ENCODE results near the gene GRIN3B. TPM values are rescaled to one million over a fixed set of nuclear protein-coding genes. Genes with fewer than 3 reads are reported as not detected.

GRIN3B gene
- polyA plus RNA-seq, 2 of the 4 experiments (the other 2 are of a cell fraction), result 0.67 to 1.5 TPM

- no peaks in the 10 kb centered on the region for H3K9me3 ChIP-seq
- no peak overlapping the region for H3K4me2 ChIP-seq
- CTCF ChIA-PET, result interaction anchor here (1.1 kb wide), 1 partner anchor 66 kb away, joined by 4 read pairs; no protein-coding TSS in a partner anchor
- WGBS (ENCODE audit: missing lambda C conversion rate), result 97% methylated on average over 9 of the region's 15 CpGs
- no peak overlapping the region for H3K4me3 ChIP-seq
- TF ChIP-seq RARB (CRISPR knock-in tag; IDR thresholded peaks at IDR 0.05) (no peak), BHLHE40 (IDR thresholded peaks at IDR 0.05; ENCODE audit: low read depth, low read length) (no peak), MAZ (IDR thresholded peaks at IDR 0.05; ENCODE audit: borderline replicate concordance, low read depth, low read length) (no peak), ZNF302 (CRISPR knock-in tag; IDR thresholded peaks at IDR 0.05) (no peak), NR3C1 (IDR thresholded peaks at IDR 0.05) (no peak)
- no peak for DNase-seq (ENCODE audit: low read depth in 1 of 2, low spot score in 1 of 2)
- H3K27ac ChIP-seq, result no peak overlapping the region
- ATAC-seq, result no peak
- POLR2A ChIA-PET, result no interaction called here
- FAIRE-seq, result no peak
- peaks cover 10% of the 10 kb centered on the region; the same call in 2 of the 3 replicates for H3K4me1 ChIP-seq
Observed at GRCh38 chr19:988510-988909, 11.7 kb upstream of the GRIN3B start.

- Histone ChIP-seq H3K27ac (no peak overlapping the region), H3K4me3 (no peak overlapping the region), H3K4me2 (no peak overlapping the region), H3K4me1 (0 out of 3 replicates have a peak, but pooled peaks cover 6% of the 10 kb centered on the region), H3K9me3 (no peaks in the 10 kb centered on the region)
- TF ChIP-seq CHD4 (IDR thresholded peaks at IDR 0.05; ENCODE audit: borderline replicate concordance) (no peak), BHLHE40 (IDR thresholded peaks at IDR 0.05; ENCODE audit: low read depth, low read length) (no peak), SMC3 (IDR thresholded peaks at IDR 0.05) (no peak), JUNB (IDR thresholded peaks at IDR 0.05) (no peak), FOSL2 (IDR thresholded peaks at IDR 0.05) (no peak), FOSL2 (CRISPR knock-in tag; IDR thresholded peaks at IDR 0.05) (no peak), ESRRA (IDR thresholded peaks at IDR 0.05; ENCODE audit: borderline replicate concordance, low read length) (no peak), JUN (IDR thresholded peaks at IDR 0.05) (no peak), POLR2AphosphoS2 (conservative IDR thresholded peaks at IDR 0.05; ENCODE audit: low read length) (no peak), HOXA7 (CRISPR knock-in tag; IDR thresholded peaks at IDR 0.05) (no peak), CTCF (IDR thresholded peaks at IDR 0.05) (no peak)
- DNase-seq (ENCODE audit: low read depth in 1 of 2, low spot score in 1 of 2) (no peak), ATAC-seq (peak in 1 of 2 experiments; percentile 32; a peak in 2 of 6 replicates), FAIRE-seq (no peak)
- WGBS (ENCODE audit: missing lambda C conversion rate), result 90% methylated on average over 9 of the region's 25 CpGs
- POLR2A ChIA-PET, result no interaction called here
- CTCF ChIA-PET, result no interaction called here
Observed at GRCh38 chr19:989381-990081, 10.7 kb upstream of the GRIN3B start.

GRCh38 chr19:990119-990571 is 10.1 kb upstream of the GRIN3B start:
- ChIA-PET CTCF (interaction anchor here (1.4 kb wide), 2 partner anchors 8 to 68 kb away, joined by 3 to 5 read pairs; no protein-coding TSS in a partner anchor), POLR2A (no interaction called here)
- Histone ChIP-seq H3K4me3 (no peak overlapping the region), H3K27ac (no peak overlapping the region), H3K4me1 (0 out of 3 replicates have a peak, but pooled peaks cover 3% of the 10 kb centered on the region), H3K4me2 (no peak overlapping the region), H3K9me3 (no peaks in the 10 kb centered on the region)
- no peak for FAIRE-seq
- 68% methylated on average over 3 of the region's 27 CpGs for WGBS (ENCODE audit: missing lambda C conversion rate)
- DNase-seq (ENCODE audit: low read depth in 1 of 2, low spot score in 1 of 2), result no peak
- TF ChIP-seq ZSCAN20 (CRISPR knock-in tag; IDR thresholded peaks at IDR 0.05), result no peak
- no peak for TF ChIP-seq POLR2AphosphoS2 (conservative IDR thresholded peaks at IDR 0.05; ENCODE audit: low read length)
- no peak for ATAC-seq

GRCh38 chr19:990746-991145 is 9.5 kb upstream of the GRIN3B start:
- CTCF ChIA-PET, result interaction anchor here (1.4 kb wide), 2 partner anchors 9 to 68 kb away, joined by 3 to 5 read pairs; no protein-coding TSS in a partner anchor
- H3K9me3 ChIP-seq, result no peaks in the 10 kb centered on the region
- ATAC-seq (no peak), FAIRE-seq (no peak), DNase-seq (ENCODE audit: low read depth in 1 of 2, low spot score in 1 of 2) (no peak)
- H3K27ac ChIP-seq, result no peak overlapping the region
- POLR2A ChIA-PET, result no interaction called here
- H3K4me2 ChIP-seq, result no peak overlapping the region
- TF ChIP-seq RCOR1 (IDR thresholded peaks at IDR 0.05; ENCODE audit: low read depth, low read length) (no peak), CBX2 (IDR thresholded peaks at IDR 0.05; ENCODE audit: borderline replicate concordance, low read depth) (no peak), JUN (IDR thresholded peaks at IDR 0.05) (no peak), EHF (CRISPR knock-in tag; IDR thresholded peaks at IDR 0.05) (no peak), SMC3 (IDR thresholded peaks at IDR 0.05) (no peak), PBX3 (IDR thresholded peaks at IDR 0.05) (no peak), EP300 (IDR thresholded peaks at IDR 0.05) (no peak), ZFP36 (IDR thresholded peaks at IDR 0.05; ENCODE audit: borderline replicate concordance, partially characterized antibody) (no peak), MYC (IDR thresholded peaks at IDR 0.05; ENCODE audit: borderline replicate concordance, low read length) (no peak), MAX (IDR thresholded peaks at IDR 0.05) (no peak), KDM1A (IDR thresholded peaks at IDR 0.05; ENCODE audit: low read depth) (no peak)
- 92% methylated on average over 2 of the region's 23 CpGs for WGBS (ENCODE audit: missing lambda C conversion rate)
- H3K4me1 ChIP-seq, result peaks cover under 1% of the 10 kb centered on the region; the same call in 2 of the 3 replicates
- no peak overlapping the region for H3K4me3 ChIP-seq

Data from A549 (cell line).